Common myeloid progenitor, CD34-positive (primary cell): Measurements from ENCODE around the gene CALY.

ENCODE experiments used
- CTCF ChIA-PET: fragments of 350-600 bp; sonication (Branson Sonifier 250); formaldehyde crosslinking; loops from one replicate; lab custom pipeline; 2021; ENCODE audit warnings: antibody characterized with exemption; lab: Charles Lee
- POLR2A ChIA-PET: fragments of 350-600 bp; sonication (Branson Sonifier 250); formaldehyde crosslinking; loops from one replicate; lab custom pipeline; 2021; ENCODE audit warnings: antibody characterized with exemption; lab: Charles Lee
- DNase-seq, 3 donors: peaks; one replicate each; pipeline versions ENCODE4 v3.0.0 to v3.0.0-alpha.2; 2013
- H3K27ac ChIP-seq, 2 experiments: 1 replicate in 1 of 2; 2 replicates in 1 of 2; pipeline ENCODE4 v1.7.0; 2013; ENCODE audit warnings: inconsistent platforms in 2 of 2, low read length in 2 of 2, mild to moderate bottlenecking in 2 of 2, low read depth in 1 of 2, moderate library complexity in 1 of 2; ENCODE audit not compliant: severe bottlenecking in 2 of 2, insufficient read depth in 1 of 2, poor library complexity in 1 of 2
- H3K27me3 ChIP-seq, 5 experiments: replicated peaks in 2 of 5; 1 replicate in 3 of 5; 2 replicates in 2 of 5; pipeline versions ENCODE4 v1.6.1 to v1.7.0; 2013; ENCODE audit warnings: low read length in 4 of 5, mild to moderate bottlenecking in 2 of 5, moderate library complexity in 2 of 5, inconsistent platforms in 1 of 5; ENCODE audit not compliant: insufficient read depth in 5 of 5, control insufficient read depth in 4 of 5
- H3K36me3 ChIP-seq, 4 experiments: 1 replicate in 2 of 4; 2 replicates in 2 of 4; pipeline versions ENCODE4 v1.6.1 to v1.7.0; 2013; ENCODE audit warnings: low read length in 3 of 4, control low read depth in 1 of 4, mild to moderate bottlenecking in 1 of 4; ENCODE audit not compliant: control insufficient read depth in 4 of 4, insufficient read depth in 4 of 4
- H3K4me1 ChIP-seq, 4 experiments: 1 replicate in 3 of 4; 2 replicates in 1 of 4; pipeline versions ENCODE4 v1.6.1 to v1.7.1; 2013; ENCODE audit warnings: low read length in 3 of 4, mild to moderate bottlenecking in 3 of 4, control low read depth in 1 of 4, inconsistent platforms in 1 of 4, moderate library complexity in 1 of 4; ENCODE audit not compliant: control insufficient read depth in 4 of 4, insufficient read depth in 4 of 4; ENCODE audit errors: control extremely low read depth in 1 of 4
- H3K4me3 ChIP-seq, 7 experiments: 1 replicate in 4 of 7; 2 replicates in 3 of 7; pipeline versions ENCODE4 v1.5.1 to v1.7.0; 2013; ENCODE audit warnings: mild to moderate bottlenecking in 7 of 7, low read length in 6 of 7, moderate library complexity in 6 of 7, inconsistent platforms in 2 of 7, low read depth in 2 of 7, control low read depth in 1 of 7; ENCODE audit not compliant: insufficient read depth in 4 of 7, control insufficient read depth in 1 of 7; ENCODE audit errors: extremely low read depth in 1 of 7
- H3K9me3 ChIP-seq, 5 experiments: 1 replicate in 4 of 5; 2 replicates in 1 of 5; pipeline versions ENCODE4 v1.6.1 to v1.7.1; 2013; ENCODE audit warnings: low read length in 4 of 5, mild to moderate bottlenecking in 2 of 5, inconsistent platforms in 1 of 5, low read depth in 1 of 5, moderate library complexity in 1 of 5; ENCODE audit not compliant: control insufficient read depth in 4 of 5, insufficient read depth in 2 of 5; ENCODE audit errors: control extremely low read depth in 1 of 5
- WGBS: methylation state at CpG from one replicate; pipeline ENCODE4 v1.1.5; 2013; ENCODE audit not compliant: insufficient coverage; 5-methylcytosine and 5-hydroxymethylcytosine counted together

The CALY gene

GRCh38 chr10:133328358-133329343, 8.0 kb downstream of the CALY start:
- Histone ChIP-seq H3K9me3 (no peaks in the 10 kb centered on the region), H3K4me1 (peaks cover 0 to 24% (median 11%) of the 10 kb centered on the region in 4 experiments), H3K27ac (no peak overlapping the region), H3K4me3 (no peak overlapping the region), H3K27me3 (peaks cover 12 to 83% (median 45%) of the 10 kb centered on the region in 5 experiments), H3K36me3 (no peaks in the 10 kb centered on the region)
- WGBS, result 90% methylated on average over 14 of the region's 15 CpGs
- DNase-seq, result no peak
- ChIA-PET CTCF (interaction anchor here (0.6 to 2.7 kb wide), 33 partner anchors 8 to 280 kb away, joined by 3 to 14 read pairs (median 3); partner anchors contain the start of genes FUOM and PRAP1), POLR2A (interaction anchor here (0.6 kb wide), 1 partner anchor 62 kb away, joined by 7 read pairs; no protein-coding TSS in a partner anchor)

GRCh38 chr10:133327651-133328357, 8.9 kb downstream of the CALY start:
- 46% methylated on average over 10 of the region's 12 CpGs for WGBS
- no peak overlapping the region for H3K4me3 ChIP-seq
- no peak for DNase-seq
- peaks cover 0 to 24% (median 11%) of the 10 kb centered on the region in 4 experiments for H3K4me1 ChIP-seq
- no peak overlapping the region for H3K27ac ChIP-seq
- H3K27me3 ChIP-seq, result peaks cover 12 to 75% (median 45%) of the 10 kb centered on the region in 5 experiments
- no peaks in the 10 kb centered on the region for H3K36me3 ChIP-seq
- H3K9me3 ChIP-seq, result no peaks in the 10 kb centered on the region
- ChIA-PET POLR2A (no interaction called here), CTCF (interaction anchor here (0.8 to 2.7 kb wide), 8 partner anchors 16 to 69 kb away, joined by 3 to 9 read pairs (median 3); partner anchors contain the start of gene PRAP1)

- ChIA-PET CTCF (interaction anchor here (0.9 to 1.5 kb wide), 3 partner anchors 12 to 51 kb away, joined by 3 to 4 read pairs (median 3); no protein-coding TSS in a partner anchor), POLR2A (no interaction called here)
- WGBS, result 28% methylated on average over 25 of the region's 28 CpGs
- Histone ChIP-seq H3K27ac (no peak overlapping the region), H3K27me3 (peaks cover 7 to 67% (median 41%) of the 10 kb centered on the region in 5 experiments), H3K4me1 (peaks cover 0 to 24% (median 11%) of the 10 kb centered on the region in 4 experiments), H3K36me3 (no peaks in the 10 kb centered on the region), H3K9me3 (no peaks in the 10 kb centered on the region), H3K4me3 (no peak overlapping the region)
- no peak for DNase-seq
Measured at GRCh38 chr10:133326745-133327650, 9.7 kb downstream of the CALY start.

- DNase-seq, result no peak
- H3K36me3 ChIP-seq, result no peaks in the 10 kb centered on the region
- H3K27me3 ChIP-seq, result peaks cover 7 to 59% (median 35%) of the 10 kb centered on the region in 5 experiments
- 20% methylated on average over 1 of the region's 9 CpGs for WGBS
- no peak overlapping the region for H3K27ac ChIP-seq
- H3K4me3 ChIP-seq, result peak overlapping the region in 4 of 7 experiments; percentile 50 to 60 (median 56)
- CTCF ChIA-PET, result interaction anchor here (1.5 kb wide), 1 partner anchor 11 kb away, joined by 4 read pairs; no protein-coding TSS in a partner anchor
- no peaks in the 10 kb centered on the region for H3K9me3 ChIP-seq
- H3K4me1 ChIP-seq, result peaks cover 0 to 24% (median 11%) of the 10 kb centered on the region in 4 experiments
- POLR2A ChIA-PET, result no interaction called here
Measured at GRCh38 chr10:133326223-133326551, 10.5 kb downstream of the CALY start.

- peak in 1 of 3 donors; percentile 39 for DNase-seq
- H3K4me3 ChIP-seq, result peak overlapping the region in 4 of 7 experiments; percentile 50 to 60 (median 56)
- no peaks in the 10 kb centered on the region for H3K36me3 ChIP-seq
- H3K4me1 ChIP-seq, result peaks cover 0 to 24% (median 11%) of the 10 kb centered on the region in 4 experiments
- H3K27ac ChIP-seq, result no peak overlapping the region
- ChIA-PET CTCF (interaction anchor here (1.5 to 2.3 kb wide), 2 partner anchors 11 kb away, joined by 4 to 14 read pairs; no protein-coding TSS in a partner anchor), POLR2A (no interaction called here)
- WGBS, result 2% methylated on average over 75 of the region's 91 CpGs
- H3K9me3 ChIP-seq, result peaks cover 0 to 2% (median 0%) of the 10 kb centered on the region in 5 experiments
- H3K27me3 ChIP-seq, result peaks cover 5 to 54% (median 29%) of the 10 kb centered on the region in 5 experiments
Measured at GRCh38 chr10:133325440-133326222, 11.1 kb downstream of the CALY start.
